ENCODE measurements around the gene ZSCAN31. TPM values are rescaled to one million over a fixed set of nuclear protein-coding genes. Genes with fewer than 3 reads are reported as not detected.

ZSCAN31 gene
- polyA plus RNA-seq, 2 of the 4 experiments (the other 2 are of a cell fraction), result 3.0 to 4.8 TPM

- DNase-seq (ENCODE audit: low read depth in 1 of 2, low spot score in 1 of 2), result no peak
- Histone ChIP-seq H3K4me1 (peaks cover 6% of the 10 kb centered on the region; the same call in 1 of the 3 replicates), H3K9me3 (peaks cover 4% of the 10 kb centered on the region; the same call in 2 of the 3 replicates), H3K4me3 (peak overlapping the region; percentile 77), H3K27ac (peak overlapping the region; percentile 87 to 97), H3K4me2 (peak overlapping the region; percentile 89)
- ChIA-PET POLR2A (interaction anchor here (0.6 to 2.3 kb wide), 13 partner anchors 12 to 443 kb away, joined by 3 to 14 read pairs (median 7); partner anchors contain the start of genes PGBD1, ZKSCAN3, ZKSCAN4 and ZKSCAN8), CTCF (interaction anchor here (0.7 to 1.1 kb wide), 2 partner anchors 19 to 20 kb away, joined by 3 to 5 read pairs; no protein-coding TSS in a partner anchor)
- no peak for FAIRE-seq
- peak in 1 of 2 experiments; percentile 27; a peak in 3 of 6 replicates for ATAC-seq
- TF ChIP-seq JUN (IDR thresholded peaks at IDR 0.05) (no peak), POLR2A (IDR thresholded peaks at IDR 0.05; ENCODE audit: low read length) (no peak), CEBPB (IDR thresholded peaks at IDR 0.05) (no peak), KDM5A (IDR thresholded peaks at IDR 0.05) (no peak), ZFP36 (IDR thresholded peaks at IDR 0.05; ENCODE audit: borderline replicate concordance, partially characterized antibody) (no peak), SMC3 (IDR thresholded peaks at IDR 0.05) (no peak), CBX8 (IDR thresholded peaks at IDR 0.05) (no peak)
- WGBS (ENCODE audit: missing lambda C conversion rate), result 27% methylated on average over 24 of the region's 24 CpGs
Observed at GRCh38 chr6:28336284-28337120, 554 bp upstream of the ZSCAN31 start.

- Histone ChIP-seq H3K4me3 (peak overlapping the region; percentile 77), H3K4me1 (peaks cover 6% of the 10 kb centered on the region; the same call in 1 of the 3 replicates), H3K27ac (peak overlapping the region; percentile 87 to 97), H3K4me2 (peak overlapping the region; percentile 89), H3K9me3 (peaks cover under 1% of the 10 kb centered on the region; the same call in 1 of the 3 replicates)
- DNase-seq (ENCODE audit: low read depth in 1 of 2, low spot score in 1 of 2) (no peak), ATAC-seq (no peak), FAIRE-seq (no peak)
- 43% methylated on average over 12 of the region's 12 CpGs for WGBS (ENCODE audit: missing lambda C conversion rate)
- ChIA-PET POLR2A (interaction anchor here (0.5 to 2.3 kb wide), 16 partner anchors 13 to 442 kb away, joined by 3 to 14 read pairs (median 5); partner anchors contain the start of genes PGBD1, ZKSCAN3, ZKSCAN4 and ZKSCAN8), CTCF (interaction anchor here (0.9 to 1.1 kb wide), 2 partner anchors 21 to 54 kb away, joined by 3 to 5 read pairs; partner anchors contain the start of gene PGBD1)
- TF ChIP-seq CHD4 (IDR thresholded peaks at IDR 0.05; ENCODE audit: borderline replicate concordance), result no peak
- TF ChIP-seq SMC3 (IDR thresholded peaks at IDR 0.05), result no peak
- TF ChIP-seq HDAC2 (IDR thresholded peaks at IDR 0.05), result no peak
- no peak for TF ChIP-seq PHF8 (IDR thresholded peaks at IDR 0.05; ENCODE audit: borderline replicate concordance, low read depth)
- no peak for TF ChIP-seq RARB (CRISPR knock-in tag; IDR thresholded peaks at IDR 0.05)
- no peak for TF ChIP-seq HES2 (IDR thresholded peaks at IDR 0.05)
- no peak for TF ChIP-seq NFE2L2 (conservative IDR thresholded peaks at IDR 0.05; ENCODE audit: low read length)
- TF ChIP-seq JUNB (IDR thresholded peaks at IDR 0.05), result no peak
- TF ChIP-seq HOXB13 (CRISPR knock-in tag; IDR thresholded peaks at IDR 0.05; ENCODE audit: low read depth), result no peak
- TF ChIP-seq CTCF (IDR thresholded peaks at IDR 0.05), result no peak
- TF ChIP-seq SREBF2 (IDR thresholded peaks at IDR 0.05), result no peak
- TF ChIP-seq NR3C1 (IDR thresholded peaks at IDR 0.05), result no peak
- TF ChIP-seq MAZ (IDR thresholded peaks at IDR 0.05; ENCODE audit: borderline replicate concordance, low read depth, low read length), result no peak
- no peak for TF ChIP-seq CHD2 (IDR thresholded peaks at IDR 0.05; ENCODE audit: low read length, partially characterized antibody)
- TF ChIP-seq EP300 (IDR thresholded peaks at IDR 0.05), result no peak
- TF ChIP-seq FOXS1 (CRISPR knock-in tag; IDR thresholded peaks at IDR 0.05), result no peak
- no peak for TF ChIP-seq MAFK (IDR thresholded peaks at IDR 0.05; ENCODE audit: partially characterized antibody)
Observed at GRCh38 chr6:28335040-28335563, 846 bp downstream of the ZSCAN31 start.
